ENCODE results near the gene ABCB8. TPM values are rescaled to one million over a fixed set of nuclear protein-coding genes. Genes with fewer than 3 reads are reported as not detected.
A peak's percentile ranks its signal among the peaks of the same experiment; 100 is the strongest.

The ABCB8 gene
- total and polyA plus RNA-seq, 9 of the 15 experiments (the other 6 are each of a cell fraction or from before 2014, with no cell fraction given) = 7.6 to 106 (median 36.3) TPM

DNA sequence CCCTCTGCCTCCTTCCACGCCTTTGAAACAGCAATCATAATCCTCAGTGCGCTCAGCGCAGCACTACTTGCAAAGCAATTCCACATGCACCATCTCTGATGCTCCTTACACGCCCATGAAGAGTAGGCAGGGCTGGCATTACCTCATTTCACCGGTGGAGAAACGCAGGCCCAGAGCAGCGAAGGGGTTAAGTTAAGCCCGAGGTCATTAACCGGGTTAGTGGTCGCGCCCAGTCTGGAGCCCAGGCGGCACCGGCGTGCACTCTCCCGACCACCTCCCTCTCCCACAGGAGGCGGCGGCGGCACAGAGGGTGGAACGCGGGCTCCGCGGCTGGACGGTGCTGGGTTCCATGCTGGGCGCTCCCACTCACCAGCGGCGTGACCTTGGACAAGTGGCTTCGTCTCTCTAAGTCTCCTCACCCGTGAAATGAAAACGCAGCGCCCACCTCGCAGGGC lies 51.8 kb downstream of the ABCB8 start (continued):
- TF ChIP-seq, protein P1, sequence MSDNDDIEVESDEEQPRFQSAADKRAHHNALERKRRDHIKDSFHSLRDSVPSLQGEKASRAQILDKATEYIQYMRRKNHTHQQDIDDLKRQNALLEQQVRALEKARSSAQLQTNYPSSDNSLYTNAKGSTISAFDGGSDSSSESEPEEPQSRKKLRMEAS (CRISPR knock-in tag; IDR thresholded peaks at IDR 0.05) = peak; percentile 57
- TF ChIP-seq SAP30 (IDR thresholded peaks at IDR 0.05; ENCODE audit: borderline replicate concordance, insufficient read depth, low read depth, low read length, poor library complexity, severe bottlenecking) (peak; percentile 53), HDGF (IDR thresholded peaks at IDR 0.05) (0 out of 2 replicates have a peak, but pooled peaks have one; percentile 50), WHSC1 (IDR thresholded peaks at IDR 0.05; ENCODE audit: low read length) (no peak), SRF (CRISPR knock-in tag; IDR thresholded peaks at IDR 0.05) (peak; percentile 1 to 40; a peak in 1 of 4 replicates), FOXP1 (CRISPR knock-in tag; IDR thresholded peaks at IDR 0.05) (peak; percentile 89; the same call in 1 of the 2 replicates), ZFP36 (IDR thresholded peaks at IDR 0.05; ENCODE audit: low read depth, low read length, partially characterized antibody) (no peak), CC2D1A (IDR thresholded peaks at IDR 0.05) (no peak), HDAC1 (IDR thresholded peaks at IDR 0.05) (peak in 1 of 2 experiments; percentile 66; a peak in 1 of 4 replicates), TCFL5 (CRISPR knock-in tag; conservative IDR thresholded peaks at IDR 0.05) (no peak)
- TF ChIP-seq, protein P2, sequence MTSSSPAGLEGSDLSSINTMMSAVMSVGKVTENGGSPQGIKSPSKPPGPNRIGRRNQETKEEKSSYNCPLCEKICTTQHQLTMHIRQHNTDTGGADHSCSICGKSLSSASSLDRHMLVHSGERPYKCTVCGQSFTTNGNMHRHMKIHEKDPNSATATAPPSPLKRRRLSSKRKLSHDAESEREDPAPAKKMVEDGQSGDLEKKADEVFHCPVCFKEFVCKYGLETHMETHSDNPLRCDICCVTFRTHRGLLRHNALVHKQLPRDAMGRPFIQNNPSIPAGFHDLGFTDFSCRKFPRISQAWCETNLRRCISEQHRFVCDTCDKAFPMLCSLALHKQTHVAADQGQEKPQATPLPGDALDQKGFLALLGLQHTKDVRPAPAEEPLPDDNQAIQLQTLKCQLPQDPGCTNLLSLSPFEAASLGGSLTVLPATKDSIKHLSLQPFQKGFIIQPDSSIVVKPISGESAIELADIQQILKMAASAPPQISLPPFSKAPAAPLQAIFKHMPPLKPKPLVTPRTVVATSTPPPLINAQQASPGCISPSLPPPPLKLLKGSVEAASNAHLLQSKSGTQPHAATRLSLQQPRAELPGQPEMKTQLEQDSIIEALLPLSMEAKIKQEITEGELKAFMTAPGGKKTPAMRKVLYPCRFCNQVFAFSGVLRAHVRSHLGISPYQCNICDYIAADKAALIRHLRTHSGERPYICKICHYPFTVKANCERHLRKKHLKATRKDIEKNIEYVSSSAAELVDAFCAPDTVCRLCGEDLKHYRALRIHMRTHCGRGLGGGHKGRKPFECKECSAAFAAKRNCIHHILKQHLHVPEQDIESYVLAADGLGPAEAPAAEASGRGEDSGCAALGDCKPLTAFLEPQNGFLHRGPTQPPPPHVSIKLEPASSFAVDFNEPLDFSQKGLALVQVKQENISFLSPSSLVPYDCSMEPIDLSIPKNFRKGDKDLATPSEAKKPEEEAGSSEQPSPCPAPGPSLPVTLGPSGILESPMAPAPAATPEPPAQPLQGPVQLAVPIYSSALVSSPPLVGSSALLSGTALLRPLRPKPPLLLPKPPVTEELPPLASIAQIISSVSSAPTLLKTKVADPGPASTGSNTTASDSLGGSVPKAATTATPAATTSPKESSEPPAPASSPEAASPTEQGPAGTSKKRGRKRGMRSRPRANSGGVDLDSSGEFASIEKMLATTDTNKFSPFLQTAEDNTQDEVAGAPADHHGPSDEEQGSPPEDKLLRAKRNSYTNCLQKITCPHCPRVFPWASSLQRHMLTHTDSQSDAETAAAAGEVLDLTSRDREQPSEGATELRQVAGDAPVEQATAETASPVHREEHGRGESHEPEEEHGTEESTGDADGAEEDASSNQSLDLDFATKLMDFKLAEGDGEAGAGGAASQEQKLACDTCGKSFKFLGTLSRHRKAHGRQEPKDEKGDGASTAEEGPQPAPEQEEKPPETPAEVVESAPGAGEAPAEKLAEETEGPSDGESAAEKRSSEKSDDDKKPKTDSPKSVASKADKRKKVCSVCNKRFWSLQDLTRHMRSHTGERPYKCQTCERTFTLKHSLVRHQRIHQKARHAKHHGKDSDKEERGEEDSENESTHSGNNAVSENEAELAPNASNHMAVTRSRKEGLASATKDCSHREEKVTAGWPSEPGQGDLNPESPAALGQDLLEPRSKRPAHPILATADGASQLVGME (CRISPR knock-in tag; IDR thresholded peaks at IDR 0.05) = 0 out of 2 replicates have a peak, but pooled peaks have one; percentile 64
- TF ChIP-seq, protein P3, sequence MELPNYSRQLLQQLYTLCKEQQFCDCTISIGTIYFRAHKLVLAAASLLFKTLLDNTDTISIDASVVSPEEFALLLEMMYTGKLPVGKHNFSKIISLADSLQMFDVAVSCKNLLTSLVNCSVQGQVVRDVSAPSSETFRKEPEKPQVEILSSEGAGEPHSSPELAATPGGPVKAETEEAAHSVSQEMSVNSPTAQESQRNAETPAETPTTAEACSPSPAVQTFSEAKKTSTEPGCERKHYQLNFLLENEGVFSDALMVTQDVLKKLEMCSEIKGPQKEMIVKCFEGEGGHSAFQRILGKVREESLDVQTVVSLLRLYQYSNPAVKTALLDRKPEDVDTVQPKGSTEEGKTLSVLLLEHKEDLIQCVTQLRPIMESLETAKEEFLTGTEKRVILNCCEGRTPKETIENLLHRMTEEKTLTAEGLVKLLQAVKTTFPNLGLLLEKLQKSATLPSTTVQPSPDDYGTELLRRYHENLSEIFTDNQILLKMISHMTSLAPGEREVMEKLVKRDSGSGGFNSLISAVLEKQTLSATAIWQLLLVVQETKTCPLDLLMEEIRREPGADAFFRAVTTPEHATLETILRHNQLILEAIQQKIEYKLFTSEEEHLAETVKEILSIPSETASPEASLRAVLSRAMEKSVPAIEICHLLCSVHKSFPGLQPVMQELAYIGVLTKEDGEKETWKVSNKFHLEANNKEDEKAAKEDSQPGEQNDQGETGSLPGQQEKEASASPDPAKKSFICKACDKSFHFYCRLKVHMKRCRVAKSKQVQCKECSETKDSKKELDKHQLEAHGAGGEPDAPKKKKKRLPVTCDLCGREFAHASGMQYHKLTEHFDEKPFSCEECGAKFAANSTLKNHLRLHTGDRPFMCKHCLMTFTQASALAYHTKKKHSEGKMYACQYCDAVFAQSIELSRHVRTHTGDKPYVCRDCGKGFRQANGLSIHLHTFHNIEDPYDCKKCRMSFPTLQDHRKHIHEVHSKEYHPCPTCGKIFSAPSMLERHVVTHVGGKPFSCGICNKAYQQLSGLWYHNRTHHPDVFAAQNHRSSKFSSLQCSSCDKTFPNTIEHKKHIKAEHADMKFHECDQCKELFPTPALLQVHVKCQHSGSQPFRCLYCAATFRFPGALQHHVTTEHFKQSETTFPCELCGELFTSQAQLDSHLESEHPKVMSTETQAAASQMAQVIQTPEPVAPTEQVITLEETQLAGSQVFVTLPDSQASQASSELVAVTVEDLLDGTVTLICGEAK (IDR thresholded peaks at IDR 0.05) = 0 out of 2 replicates have a peak, but pooled peaks have one; percentile 42
- TF ChIP-seq, protein P3 (CRISPR knock-in tag; IDR thresholded peaks at IDR 0.05) = no peak

All from K562 (cell line).